CD14-positive monocyte (primary cell): ENCODE measurements around the gene NOTCH4. TPM values are rescaled to one million over a fixed set of nuclear protein-coding genes. Genes with fewer than 3 reads are reported as not detected.

Experiments used
- DNase-seq, 3 donors: peaks; one replicate each; pipeline ENCODE4 v3.0.0-alpha.2; 2011 to 2022
- H2AFZ ChIP-seq: 2 replicates; pipeline ENCODE4 v1.6.0; 2012; ENCODE audit warnings: mild to moderate bottlenecking, low read depth, low read length, inconsistent platforms; ENCODE audit not compliant: insufficient read depth, poor library complexity, severe bottlenecking
- H3K27ac ChIP-seq, 2 donors: 1 replicate in 1 of 2; 2 replicates in 1 of 2; pipeline ENCODE4 v1.5.1; 2012 to 2013; ENCODE audit warnings: low read length in 2 of 2, control low read depth in 1 of 2, inconsistent platforms in 1 of 2, low read depth in 1 of 2, mild to moderate bottlenecking in 1 of 2
- H3K27me3 ChIP-seq, 2 donors: one replicate each; pipeline versions ENCODE4 v1.6.0 to v1.6.1; 2011 to 2013; ENCODE audit warnings: low read length in 2 of 2; ENCODE audit not compliant: control insufficient read depth in 2 of 2, insufficient read depth in 2 of 2
- H3K36me3 ChIP-seq, 2 donors: replicated peaks in 1 of 2; 1 replicate in 1 of 2; 2 replicates in 1 of 2; pipeline versions ENCODE4 v1.5.1 to v1.6.1; 2012 to 2013; ENCODE audit warnings: low read length in 2 of 2, control low read depth in 1 of 2, inconsistent platforms in 1 of 2, mild to moderate bottlenecking in 1 of 2; ENCODE audit not compliant: insufficient read depth in 2 of 2, control insufficient read depth in 1 of 2
- H3K4me1 ChIP-seq, 2 donors: 1 replicate in 1 of 2; 2 replicates in 1 of 2; pipeline versions ENCODE4 v1.5.1 to v1.6.1; 2012 to 2013; ENCODE audit warnings: low read length in 2 of 2, control low read depth in 1 of 2, inconsistent platforms in 1 of 2, mild to moderate bottlenecking in 1 of 2, moderate library complexity in 1 of 2; ENCODE audit not compliant: insufficient read depth in 2 of 2, control insufficient read depth in 1 of 2
- H3K4me2 ChIP-seq: replicated peaks from 2 replicates; pipeline ENCODE3; 2012; ENCODE audit warnings: low read length, moderate library complexity, mild to moderate bottlenecking; ENCODE audit not compliant: poor library complexity, severe bottlenecking; ENCODE audit errors: extremely low read depth
- H3K4me3 ChIP-seq, 3 experiments: fragments of 200-600 bp in 1 of 3; sonication (generic) in 1 of 3; replicated peaks in 1 of 3; 1 replicate in 2 of 3; 2 replicates in 1 of 3; pipeline ENCODE4 v1.5.1; 2011 to 2013; ENCODE audit warnings: low read length in 3 of 3, mild to moderate bottlenecking in 3 of 3, control low read depth in 2 of 3, low read depth in 2 of 3, inconsistent platforms in 1 of 3, moderate library complexity in 1 of 3
- H3K79me2 ChIP-seq: 2 replicates; pipeline ENCODE4 v1.6.0; 2012; ENCODE audit warnings: mild to moderate bottlenecking, control low read depth, inconsistent platforms, low read length, moderate library complexity; ENCODE audit not compliant: insufficient read depth
- H3K9ac ChIP-seq: 2 replicates; pipeline ENCODE4 v1.6.0; 2017; ENCODE audit warnings: low read length, mild to moderate bottlenecking; ENCODE audit not compliant: insufficient read depth, poor library complexity, severe bottlenecking
- H3K9me3 ChIP-seq, 2 donors: replicated peaks in 1 of 2; 1 replicate in 1 of 2; 2 replicates in 1 of 2; pipeline versions ENCODE4 v1.5.1 to v1.6.1; 2012 to 2013; ENCODE audit warnings: low read length in 2 of 2, control low read depth in 1 of 2; ENCODE audit not compliant: control insufficient read depth in 1 of 2, insufficient read depth in 1 of 2
- H4K20me1 ChIP-seq: 2 replicates; pipeline ENCODE4 v1.6.0; 2012; ENCODE audit warnings: mild to moderate bottlenecking, low read length, control low read depth, moderate library complexity; ENCODE audit not compliant: insufficient read depth
- H3K27ac Mint-ChIP-seq, 7 donors: one replicate each; pipeline ENCODE4 v1.8.0; 2020; ENCODE audit warnings: mild to moderate bottlenecking in 7 of 7, mixed read lengths in 7 of 7, moderate library complexity in 6 of 7, inconsistent platforms in 2 of 7
- H3K27me3 Mint-ChIP-seq, 3 donors: one replicate each; pipeline ENCODE4 v1.8.0; 2021 to 2022; ENCODE audit warnings: low read depth in 3 of 3, mild to moderate bottlenecking in 3 of 3, mixed read lengths in 3 of 3, moderate library complexity in 3 of 3, inconsistent platforms in 1 of 3
- H3K36me3 Mint-ChIP-seq, 2 donors: one replicate each; pipeline ENCODE4 v1.8.0; 2020; ENCODE audit warnings: mixed read lengths in 2 of 2, inconsistent platforms in 1 of 2, mild to moderate bottlenecking in 1 of 2
- H3K4me1 Mint-ChIP-seq: one replicate; pipeline ENCODE4 v1.8.0; 2020; ENCODE audit warnings: mild to moderate bottlenecking, mixed read lengths
- H3K4me3 Mint-ChIP-seq, 2 donors: one replicate each; pipeline ENCODE4 v1.8.0; 2020; ENCODE audit warnings: mild to moderate bottlenecking in 2 of 2, mixed read lengths in 2 of 2, moderate library complexity in 1 of 2
- H3K9me3 Mint-ChIP-seq, 7 donors: one replicate each; pipeline ENCODE4 v1.8.0; 2020 to 2022; ENCODE audit warnings: mixed read lengths in 7 of 7, mild to moderate bottlenecking in 6 of 7, moderate library complexity in 6 of 7, inconsistent platforms in 2 of 7
- WGBS: methylation state at CpG from one replicate; pipeline ENCODE4 v1.1.5; 2013; ENCODE audit warnings: missing lambda C conversion rate; ENCODE audit not compliant: insufficient coverage; 5-methylcytosine and 5-hydroxymethylcytosine counted together
- intact Hi-C, 2 donors: fragments of 100-400 bp; cut with micrococcal nuclease; formaldehyde crosslinking; loops; one replicate each; pipeline versions ENCODE4 v1.15.0 to v1.15.1; 2023
- polyA plus RNA-seq, 3 donors: library from polyadenylated mRNA; depleted of rRNA in 1 of 3; unstranded in 2 of 3; stranded (reverse) in 1 of 3; fragments of 300-500 nt in 2 of 3; fragments of >200 nt in 1 of 3; fragmentation: Illumina TruSeq in 2 of 3; gene quantifications; 1 replicate in 2 of 3; 2 replicates in 1 of 3; pipeline ENCODE4 v1.2.3, GENCODE V29; 2012 to 2021
- TF ChIP-seq, protein P1 (sequence below): fragments of 200-600 bp; IDR thresholded peaks from one replicate; pipeline ENCODE4 v1.8.0; 2022; ENCODE audit warnings: antibody characterized with exemption, mild to moderate bottlenecking

The NOTCH4 gene
- polyA plus RNA-seq, 3 donors, result 5.2 to 8.1 (median 6.1) TPM

DNA sequence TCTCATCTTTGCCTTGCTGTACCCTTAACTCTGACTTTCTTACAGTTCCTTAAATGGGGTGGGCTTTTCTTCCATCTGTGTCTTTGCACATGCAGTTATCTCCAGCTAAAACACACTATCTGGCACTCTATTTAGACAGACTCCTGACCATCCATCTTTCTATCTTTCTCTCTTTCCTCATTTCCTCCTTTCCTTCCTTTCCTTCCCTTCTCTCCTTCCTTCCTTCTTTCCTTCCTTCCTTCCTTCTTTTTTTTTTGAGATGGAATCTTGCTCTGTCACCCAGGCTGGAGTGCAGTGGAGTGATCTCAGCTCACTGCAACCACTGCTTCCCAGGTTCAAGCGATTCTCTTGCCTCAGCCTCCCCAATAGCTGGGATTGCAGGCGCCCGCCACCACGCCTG, 8.2 kb downstream of the NOTCH4 start:
- Mint-ChIP-seq H3K27ac (no peak overlapping the region), H3K9me3 (no peaks in the 10 kb centered on the region), H3K4me3 (no peak overlapping the region), H3K4me1 (peaks cover 6% of the 10 kb centered on the region), H3K36me3 (no peaks in the 10 kb centered on the region), H3K27me3 (peaks cover 0 to 15% (median 2%) of the 10 kb centered on the region in 3 donors)
- no peak for DNase-seq
- Histone ChIP-seq H3K4me2 (no peak overlapping the region), H4K20me1 (no peaks in the 10 kb centered on the region), H3K79me2 (no peaks in the 10 kb centered on the region), H3K9me3 (no peaks in the 10 kb centered on the region), H3K4me3 (no peak overlapping the region), H3K36me3 (no peaks in the 10 kb centered on the region), H3K4me1 (no peaks in the 10 kb centered on the region), H2AFZ (no peak overlapping the region), H3K27ac (no peak overlapping the region), H3K9ac (no peak overlapping the region), H3K27me3 (no peaks in the 10 kb centered on the region)
- TF ChIP-seq, protein P1, sequence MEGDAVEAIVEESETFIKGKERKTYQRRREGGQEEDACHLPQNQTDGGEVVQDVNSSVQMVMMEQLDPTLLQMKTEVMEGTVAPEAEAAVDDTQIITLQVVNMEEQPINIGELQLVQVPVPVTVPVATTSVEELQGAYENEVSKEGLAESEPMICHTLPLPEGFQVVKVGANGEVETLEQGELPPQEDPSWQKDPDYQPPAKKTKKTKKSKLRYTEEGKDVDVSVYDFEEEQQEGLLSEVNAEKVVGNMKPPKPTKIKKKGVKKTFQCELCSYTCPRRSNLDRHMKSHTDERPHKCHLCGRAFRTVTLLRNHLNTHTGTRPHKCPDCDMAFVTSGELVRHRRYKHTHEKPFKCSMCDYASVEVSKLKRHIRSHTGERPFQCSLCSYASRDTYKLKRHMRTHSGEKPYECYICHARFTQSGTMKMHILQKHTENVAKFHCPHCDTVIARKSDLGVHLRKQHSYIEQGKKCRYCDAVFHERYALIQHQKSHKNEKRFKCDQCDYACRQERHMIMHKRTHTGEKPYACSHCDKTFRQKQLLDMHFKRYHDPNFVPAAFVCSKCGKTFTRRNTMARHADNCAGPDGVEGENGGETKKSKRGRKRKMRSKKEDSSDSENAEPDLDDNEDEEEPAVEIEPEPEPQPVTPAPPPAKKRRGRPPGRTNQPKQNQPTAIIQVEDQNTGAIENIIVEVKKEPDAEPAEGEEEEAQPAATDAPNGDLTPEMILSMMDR, result no peak
- intact Hi-C loops, result no loop called here
- 100% methylated on average over 1 of the region's 4 CpGs for WGBS

DNA sequence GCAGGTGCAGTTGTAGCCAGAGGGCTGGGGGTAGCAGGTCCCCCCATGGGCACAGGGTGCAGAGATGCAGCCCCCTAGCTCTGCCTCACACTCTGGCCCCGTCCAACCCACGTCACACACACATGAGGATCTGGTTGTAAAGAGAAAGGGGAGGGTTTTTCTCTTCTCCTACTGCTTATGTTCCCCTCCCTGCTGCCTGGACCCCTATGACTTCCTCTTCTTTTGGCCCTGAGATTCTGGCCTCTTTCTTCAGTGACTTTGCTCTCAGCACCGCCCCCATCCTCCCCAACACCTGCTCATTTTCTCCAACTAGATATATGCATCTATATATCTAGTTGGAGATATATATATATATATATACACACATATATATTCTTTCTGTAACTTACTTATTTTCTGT, 9.7 kb downstream of the NOTCH4 start:
- no peak for DNase-seq
- Histone ChIP-seq H3K79me2 (no peaks in the 10 kb centered on the region), H3K36me3 (no peaks in the 10 kb centered on the region), H3K9me3 (no peaks in the 10 kb centered on the region), H4K20me1 (no peaks in the 10 kb centered on the region), H3K4me1 (no peaks in the 10 kb centered on the region), H3K4me3 (no peak overlapping the region), H3K27ac (no peak overlapping the region), H3K27me3 (no peaks in the 10 kb centered on the region), H2AFZ (no peak overlapping the region), H3K9ac (no peak overlapping the region), H3K4me2 (no peak overlapping the region)
- peaks cover 0 to 11% (median 1%) of the 10 kb centered on the region in 3 donors for H3K27me3 Mint-ChIP-seq
- intact Hi-C loops, result no loop called here
- peak overlapping the region in 1 of 7 donors; percentile 75 for H3K27ac Mint-ChIP-seq
- no peak overlapping the region for H3K4me3 Mint-ChIP-seq
- H3K36me3 Mint-ChIP-seq, result no peaks in the 10 kb centered on the region
- no CpG with 5 or more reads among the region's 3 CpGs for WGBS
- H3K4me1 Mint-ChIP-seq, result peaks cover 6% of the 10 kb centered on the region
- no peaks in the 10 kb centered on the region for H3K9me3 Mint-ChIP-seq
- TF ChIP-seq, protein P1, result no peak
